HG03066 (cell line): Measurements from ENCODE around the gene FAM131B.

Experiments used
- ATAC-seq: cut with Tn5 transposase; IDR thresholded peaks from one replicate; pipeline ENCODE4 v1.9.1; 2021; ENCODE audit warnings: low read depth; ENCODE audit not compliant: unreplicated experiment

FAM131B gene

GRCh38 chr7:143327903-143328302 is 34.6 kb downstream of the FAM131B start:
- no peak for ATAC-seq

GRCh38 chr7:143325240-143325639 is 37.3 kb downstream of the FAM131B start:
- peak; percentile 46 for ATAC-seq

- no peak for ATAC-seq
Measured at GRCh38 chr7:143323653-143324052, 38.9 kb downstream of the FAM131B start.

GRCh38 chr7:143322760-143323633 is 39.5 kb downstream of the FAM131B start:
- ATAC-seq: no peak

- no peak for ATAC-seq
Measured at GRCh38 chr7:143321734-143322133, 40.8 kb downstream of the FAM131B start.

GRCh38 chr7:143321242-143321641 is 41.3 kb downstream of the FAM131B start:
- ATAC-seq: no peak

- ATAC-seq: no peak
Measured at GRCh38 chr7:143320620-143321019, 41.9 kb downstream of the FAM131B start.

GRCh38 chr7:143318661-143319060 is 43.9 kb downstream of the FAM131B start:
- no peak for ATAC-seq

GRCh38 chr7:143316492-143316891 is 46.0 kb downstream of the FAM131B start:
- ATAC-seq: no peak

- no peak for ATAC-seq
Measured at GRCh38 chr7:143315776-143316175, 46.7 kb downstream of the FAM131B start, which contains the start of gene CLCN1. Gene CLCN1 (plus strand): TSS chr7:143316111. CDS start chr7:143316213, 102 bp downstream.

GRCh38 chr7:143314127-143314526 is 48.4 kb downstream of the FAM131B start:
- no peak for ATAC-seq

- ATAC-seq: no peak
Measured at GRCh38 chr7:143308632-143309031, 53.9 kb downstream of the FAM131B start.

- no peak for ATAC-seq
Measured at GRCh38 chr7:143305423-143306070, 57.0 kb downstream of the FAM131B start.

- ATAC-seq: no peak
Measured at GRCh38 chr7:143304938-143305337, 57.6 kb downstream of the FAM131B start.

- ATAC-seq: no peak
Measured at GRCh38 chr7:143303733-143304132, 58.8 kb downstream of the FAM131B start.
